Epithelial cell of esophagus (primary cell): ENCODE results near the gene ADAMTS17.
A peak's percentile ranks its signal among the peaks of the same experiment; 100 is the strongest.

Source experiments
- DNase-seq: peaks from one replicate; pipeline ENCODE4 v3.0.0; 2010; ENCODE audit warnings: low read depth
- H3K4me3 ChIP-seq: 2 replicates; pipeline ENCODE4 v1.5.1; 2011; ENCODE audit warnings: mild to moderate bottlenecking, low read length, control low read depth
- CTCF ChIP-seq: IDR thresholded peaks from 2 replicates; pipeline ENCODE4 v1.5.1; 2011; ENCODE audit warnings: low read depth, mild to moderate bottlenecking, low read length, control low read depth, inconsistent platforms; ENCODE audit not compliant: insufficient read depth; ENCODE audit errors: missing control alignments

ADAMTS17 gene

GRCh38 chr15:100222349-100222715 is 119.4 kb downstream of the ADAMTS17 start:
- no peak for TF ChIP-seq CTCF
- DNase-seq, result no peak
- no peak overlapping the region for H3K4me3 ChIP-seq

GRCh38 chr15:100221471-100222348 is 120.1 kb downstream of the ADAMTS17 start:
- no peak for TF ChIP-seq CTCF
- peak; percentile 21 for DNase-seq
- H3K4me3 ChIP-seq, result no peak overlapping the region

- DNase-seq, result no peak
- no peak overlapping the region for H3K4me3 ChIP-seq
- TF ChIP-seq CTCF, result no peak
These were observed 121.6 kb downstream of the ADAMTS17 start for GRCh38 chr15:100220058-100220768.

GRCh38 chr15:100218434-100218833 is 123.3 kb downstream of the ADAMTS17 start:
- no peak for DNase-seq
- TF ChIP-seq CTCF, result no peak
- H3K4me3 ChIP-seq, result no peak overlapping the region

GRCh38 chr15:100216182-100216581 is 125.6 kb downstream of the ADAMTS17 start:
- H3K4me3 ChIP-seq, result no peak overlapping the region
- DNase-seq, result no peak
- no peak for TF ChIP-seq CTCF

GRCh38 chr15:100215843-100216169 is 126.0 kb downstream of the ADAMTS17 start:
- DNase-seq, result no peak
- H3K4me3 ChIP-seq, result no peak overlapping the region

More at GRCh38 chr15:100215843-100216169, 126.0 kb downstream of the ADAMTS17 start:
- TF ChIP-seq CTCF, result no peak
